Measurements from ENCODE around the gene KCNQ1. TPM values are rescaled to one million over a fixed set of nuclear protein-coding genes. Genes with fewer than 3 reads are reported as not detected.

Gene KCNQ1
- total and polyA plus RNA-seq, 9 of the 15 experiments (the other 6 are each of a cell fraction or from before 2014, with no cell fraction given), result 0.44 TPM; not detected in 8

DNA sequence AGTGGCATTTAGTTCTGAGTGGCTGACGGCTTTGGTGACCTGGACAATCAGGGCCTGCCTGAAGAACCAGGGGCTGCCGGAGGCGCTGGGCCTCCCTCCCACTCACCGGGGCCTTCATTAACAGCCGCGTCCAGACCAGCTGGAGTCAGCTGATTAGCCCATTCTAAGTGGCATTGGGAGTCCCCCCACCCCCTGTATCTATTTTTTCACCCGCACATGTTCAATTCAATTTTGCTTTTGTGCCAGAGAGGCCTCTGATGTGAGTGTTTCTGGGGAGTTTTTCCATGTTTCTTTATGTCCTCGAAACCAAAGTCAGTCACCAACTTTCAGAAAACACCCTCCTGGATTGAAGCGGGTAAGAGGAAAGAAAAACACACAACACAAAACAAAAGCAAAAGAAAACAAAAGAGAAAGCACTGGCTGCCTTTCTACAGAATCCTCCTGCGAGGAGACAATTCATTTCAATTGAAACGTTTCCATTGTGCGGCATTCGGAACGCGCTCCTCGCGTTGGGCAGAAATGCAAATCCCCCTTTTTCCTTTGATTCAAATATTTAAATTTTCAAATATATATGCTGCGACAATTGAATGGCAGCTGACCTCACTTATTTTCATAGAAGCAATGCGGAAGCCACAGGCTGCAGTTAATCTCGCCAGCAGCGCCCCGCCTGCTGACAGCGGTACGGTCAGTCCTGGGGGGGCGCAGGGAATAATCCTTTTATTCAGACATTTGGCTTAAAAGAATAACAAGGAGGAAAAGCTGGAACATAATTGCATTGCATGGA is 423.1 kb downstream of the KCNQ1 start (continued):
- TF ChIP-seq ZBED1 (IDR thresholded peaks at IDR 0.05), result no peak
- no peak for TF ChIP-seq SAFB (IDR thresholded peaks at IDR 0.05; ENCODE audit: borderline replicate concordance, low read depth, low read length)
- TF ChIP-seq RFX1 (IDR thresholded peaks at IDR 0.05), result no peak
- TF ChIP-seq GTF3C2 (IDR thresholded peaks at IDR 0.05; ENCODE audit: borderline replicate concordance, extremely low read depth, insufficient read length), result no peak
- TF ChIP-seq, protein P1, sequence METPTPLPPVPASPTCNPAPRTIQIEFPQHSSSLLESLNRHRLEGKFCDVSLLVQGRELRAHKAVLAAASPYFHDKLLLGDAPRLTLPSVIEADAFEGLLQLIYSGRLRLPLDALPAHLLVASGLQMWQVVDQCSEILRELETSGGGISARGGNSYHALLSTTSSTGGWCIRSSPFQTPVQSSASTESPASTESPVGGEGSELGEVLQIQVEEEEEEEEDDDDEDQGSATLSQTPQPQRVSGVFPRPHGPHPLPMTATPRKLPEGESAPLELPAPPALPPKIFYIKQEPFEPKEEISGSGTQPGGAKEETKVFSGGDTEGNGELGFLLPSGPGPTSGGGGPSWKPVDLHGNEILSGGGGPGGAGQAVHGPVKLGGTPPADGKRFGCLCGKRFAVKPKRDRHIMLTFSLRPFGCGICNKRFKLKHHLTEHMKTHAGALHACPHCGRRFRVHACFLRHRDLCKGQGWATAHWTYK (CRISPR knock-in tag; IDR thresholded peaks at IDR 0.05), result no peak
- TF ChIP-seq ZNF316 (IDR thresholded peaks at IDR 0.05), result no peak
- no peak for TF ChIP-seq HNRNPLL (IDR thresholded peaks at IDR 0.05; ENCODE audit: low read depth, low read length, poor library complexity, severe bottlenecking)
- no peak for TF ChIP-seq ZNF23 (CRISPR knock-in tag; IDR thresholded peaks at IDR 0.05)
- no peak for TF ChIP-seq ZBTB34 (CRISPR knock-in tag; IDR thresholded peaks at IDR 0.05)
- TF ChIP-seq ZBTB40 (IDR thresholded peaks at IDR 0.05), result no peak
- no peak for TF ChIP-seq ZBTB40 (CRISPR knock-in tag; IDR thresholded peaks at IDR 0.05)
- TF ChIP-seq TFAM (CRISPR knock-in tag; conservative IDR thresholded peaks at IDR 0.05), result no peak
- no peak for TF ChIP-seq ZNF263 (CRISPR knock-in tag; IDR thresholded peaks at IDR 0.05; ENCODE audit: borderline replicate concordance)
